ENCODE measurements around the gene NETO2.
A peak's percentile ranks its signal among the peaks of the same experiment; 100 is the strongest.

Gene NETO2

GRCh38 chr16:47037396-47037745, 106.4 kb downstream of the NETO2 start:
- H3K27ac ChIP-seq (ENCODE audit: low read depth, low read length) = peak overlapping the region; percentile 21
- no peaks in the 10 kb centered on the region for H3K4me1 ChIP-seq (ENCODE audit: insufficient read depth, low read length)
- H3K9me3 ChIP-seq (ENCODE audit: low read length) = no peaks in the 10 kb centered on the region
- no peak overlapping the region for H3K9ac ChIP-seq (ENCODE audit: low read length)
- peak overlapping the region; percentile 59 to 76 for H3K4me3 ChIP-seq (ENCODE audit: low read depth in 1 of 2, low read length in 2 of 2)
- no peaks in the 10 kb centered on the region for H3K27me3 ChIP-seq (ENCODE audit: control insufficient read depth in 1 of 2, insufficient read depth in 2 of 2, low read length in 2 of 2)
- no peaks in the 10 kb centered on the region for H3K36me3 ChIP-seq (ENCODE audit: insufficient read depth, low read length)

- Histone ChIP-seq H3K4me3 (ENCODE audit: low read depth in 1 of 2, low read length in 2 of 2) (no peak overlapping the region), H3K27ac (ENCODE audit: low read depth, low read length) (no peak overlapping the region), H3K9ac (ENCODE audit: low read length) (no peak overlapping the region), H3K36me3 (ENCODE audit: insufficient read depth, low read length) (no peaks in the 10 kb centered on the region), H3K4me1 (ENCODE audit: insufficient read depth, low read length) (no peaks in the 10 kb centered on the region), H3K27me3 (ENCODE audit: control insufficient read depth in 1 of 2, insufficient read depth in 2 of 2, low read length in 2 of 2) (no peaks in the 10 kb centered on the region), H3K9me3 (ENCODE audit: low read length) (no peaks in the 10 kb centered on the region)
Measured at GRCh38 chr16:47036201-47036600, 107.5 kb downstream of the NETO2 start.

- H3K27ac ChIP-seq (ENCODE audit: low read depth, low read length) = no peak overlapping the region
Measured at GRCh38 chr16:47035436-47035835, 108.3 kb downstream of the NETO2 start.

GRCh38 chr16:47034455-47034854, 109.3 kb downstream of the NETO2 start:
- H3K9ac ChIP-seq (ENCODE audit: low read length) = no peak overlapping the region
- H3K4me1 ChIP-seq (ENCODE audit: insufficient read depth, low read length) = no peaks in the 10 kb centered on the region
- H3K36me3 ChIP-seq (ENCODE audit: insufficient read depth, low read length) = no peaks in the 10 kb centered on the region
- H3K4me3 ChIP-seq (ENCODE audit: low read depth in 1 of 2, low read length in 2 of 2) = no peak overlapping the region
- no peaks in the 10 kb centered on the region for H3K9me3 ChIP-seq (ENCODE audit: low read length)
- no peak overlapping the region for H3K27ac ChIP-seq (ENCODE audit: low read depth, low read length)
- no peaks in the 10 kb centered on the region for H3K27me3 ChIP-seq (ENCODE audit: control insufficient read depth in 1 of 2, insufficient read depth in 2 of 2, low read length in 2 of 2)

More at GRCh38 chr16:47035436-47035835, 108.3 kb downstream of the NETO2 start:
- Histone ChIP-seq H3K36me3 (ENCODE audit: insufficient read depth, low read length) (no peaks in the 10 kb centered on the region), H3K9ac (ENCODE audit: low read length) (no peak overlapping the region), H3K9me3 (ENCODE audit: low read length) (no peaks in the 10 kb centered on the region), H3K27me3 (ENCODE audit: control insufficient read depth in 1 of 2, insufficient read depth in 2 of 2, low read length in 2 of 2) (no peaks in the 10 kb centered on the region), H3K4me1 (ENCODE audit: insufficient read depth, low read length) (no peaks in the 10 kb centered on the region), H3K4me3 (ENCODE audit: low read depth in 1 of 2, low read length in 2 of 2) (no peak overlapping the region)

GRCh38 chr16:47033176-47033575, 110.6 kb downstream of the NETO2 start:
- Histone ChIP-seq H3K9ac (ENCODE audit: low read length) (no peak overlapping the region), H3K4me3 (ENCODE audit: low read depth in 1 of 2, low read length in 2 of 2) (no peak overlapping the region), H3K27ac (ENCODE audit: low read depth, low read length) (no peak overlapping the region), H3K36me3 (ENCODE audit: insufficient read depth, low read length) (no peaks in the 10 kb centered on the region), H3K9me3 (ENCODE audit: low read length) (no peaks in the 10 kb centered on the region), H3K27me3 (ENCODE audit: control insufficient read depth in 1 of 2, insufficient read depth in 2 of 2, low read length in 2 of 2) (no peaks in the 10 kb centered on the region), H3K4me1 (ENCODE audit: insufficient read depth, low read length) (no peaks in the 10 kb centered on the region)

GRCh38 chr16:47029724-47030123, 114.0 kb downstream of the NETO2 start:
- Histone ChIP-seq H3K9ac (ENCODE audit: low read length) (no peak overlapping the region), H3K9me3 (ENCODE audit: low read length) (no peaks in the 10 kb centered on the region), H3K4me1 (ENCODE audit: insufficient read depth, low read length) (no peaks in the 10 kb centered on the region), H3K27ac (ENCODE audit: low read depth, low read length) (no peak overlapping the region), H3K36me3 (ENCODE audit: insufficient read depth, low read length) (no peaks in the 10 kb centered on the region), H3K4me3 (ENCODE audit: low read depth in 1 of 2, low read length in 2 of 2) (no peak overlapping the region), H3K27me3 (ENCODE audit: control insufficient read depth in 1 of 2, insufficient read depth in 2 of 2, low read length in 2 of 2) (no peaks in the 10 kb centered on the region)

GRCh38 chr16:47028767-47029377, 114.9 kb downstream of the NETO2 start:
- no peaks in the 10 kb centered on the region for H3K36me3 ChIP-seq (ENCODE audit: insufficient read depth, low read length)
- no peak overlapping the region for H3K4me3 ChIP-seq (ENCODE audit: low read depth in 1 of 2, low read length in 2 of 2)
- no peak overlapping the region for H3K27ac ChIP-seq (ENCODE audit: low read depth, low read length)
- no peaks in the 10 kb centered on the region for H3K9me3 ChIP-seq (ENCODE audit: low read length)
- H3K4me1 ChIP-seq (ENCODE audit: insufficient read depth, low read length) = no peaks in the 10 kb centered on the region
- H3K27me3 ChIP-seq (ENCODE audit: control insufficient read depth in 1 of 2, insufficient read depth in 2 of 2, low read length in 2 of 2) = no peaks in the 10 kb centered on the region
- H3K9ac ChIP-seq (ENCODE audit: low read length) = no peak overlapping the region
